Smooth muscle cell of the brain vasculature (primary cell): ENCODE results near the gene FAM227B.
"Not testable (repeated sequence)": the region's sequence is repeated elsewhere in the genome, so short reads cannot be mapped to it uniquely, and the experiment has no call there.

Source experiments
- DNase-seq: peaks from one replicate; pipeline ENCODE4 v3.0.0-alpha.2; 2012; ENCODE audit warnings: low read depth, low spot score

FAM227B gene, protein sequence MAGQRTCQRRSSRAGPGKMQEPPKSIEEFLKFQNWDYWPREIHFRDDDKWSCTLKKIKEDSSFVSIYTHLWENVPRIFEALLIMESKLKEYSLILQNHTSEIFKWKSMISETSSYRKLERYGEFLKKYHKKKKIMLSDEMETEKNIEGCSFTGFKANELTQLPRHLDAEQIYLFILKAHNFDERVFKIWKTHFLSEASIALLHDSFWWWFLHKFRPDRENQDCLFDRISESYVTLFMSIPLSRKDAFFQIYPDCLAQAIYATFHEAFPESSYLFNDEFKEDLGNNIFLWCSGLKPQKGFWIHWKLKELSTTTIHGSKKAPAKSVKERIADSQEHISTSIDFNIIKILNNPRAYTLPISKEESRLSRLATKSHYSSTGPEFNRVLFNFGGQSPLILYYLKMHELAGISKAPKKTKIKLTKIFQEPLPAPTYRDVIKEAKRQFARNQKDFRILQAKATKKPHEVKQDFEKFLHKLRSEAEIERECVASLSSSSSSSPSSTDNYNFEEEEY

DNA sequence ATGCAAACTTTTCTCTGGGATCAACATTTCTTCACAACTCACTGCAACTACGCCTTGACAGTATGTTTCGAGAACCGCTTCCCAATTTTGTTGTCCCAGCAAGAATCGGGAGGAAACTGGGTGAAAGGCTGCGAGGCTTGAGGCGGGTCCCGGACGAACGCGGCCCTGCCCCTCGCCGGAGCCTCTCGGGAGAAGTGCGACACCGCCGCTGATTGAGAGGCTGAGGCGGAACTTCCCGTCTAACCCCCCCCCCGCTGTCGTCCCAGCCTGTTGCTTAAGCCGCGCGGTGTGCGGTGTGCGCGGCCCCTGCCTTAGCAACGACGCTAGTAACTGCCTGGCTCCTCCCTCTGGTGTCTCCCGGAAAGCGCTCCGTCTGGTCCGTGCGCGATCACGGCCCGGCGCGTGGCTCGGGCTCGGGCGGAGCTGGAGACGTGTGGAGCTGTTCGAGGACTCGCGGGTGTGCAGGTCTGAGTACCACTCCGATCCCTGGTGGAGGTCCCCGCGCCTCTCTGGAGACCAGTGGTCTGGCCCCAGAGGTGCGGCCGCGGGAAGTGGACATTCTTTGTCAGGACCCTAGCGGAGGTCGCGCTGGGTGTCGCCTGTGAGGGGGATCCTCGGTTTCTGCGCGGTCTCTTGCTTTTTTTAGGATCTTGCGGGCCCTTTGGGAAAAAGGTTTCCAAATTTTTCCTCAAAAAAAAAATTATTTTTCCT, at the start of gene FAM227B, which contains the start of gene DTWD1:
Gene FAM227B, minus strand, starts transcription at position 161 of the 711 bp plus-strand sequence. CDS start 5,647 bp downstream, outside the sequence.
Gene DTWD1, plus strand, starts transcription at position 391 of the 711 bp plus-strand sequence. CDS start 4,120 bp downstream, outside the sequence.
- DNase-seq, result peak; percentile 98

DNA sequence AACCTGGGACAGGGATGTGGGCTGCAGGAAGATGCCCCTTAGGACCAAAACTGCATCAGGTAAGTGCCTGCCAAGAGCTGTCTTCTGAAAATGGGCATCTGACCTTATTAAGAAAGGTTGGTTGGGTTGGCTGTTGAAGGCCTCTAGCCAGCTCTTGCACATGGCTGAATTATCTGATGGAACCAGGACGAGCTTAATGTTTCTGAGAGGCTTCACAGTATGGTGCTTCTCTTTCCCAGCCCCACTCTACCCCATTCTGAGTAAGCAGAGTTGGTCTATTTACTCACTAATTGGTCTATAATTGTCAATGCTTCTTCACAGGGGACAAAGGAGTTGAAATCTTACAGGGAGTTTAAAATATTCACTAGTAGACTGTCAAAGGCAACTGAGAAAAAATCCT, 48.7 kb upstream of the FAM227B start:
- no peak for DNase-seq

DNA sequence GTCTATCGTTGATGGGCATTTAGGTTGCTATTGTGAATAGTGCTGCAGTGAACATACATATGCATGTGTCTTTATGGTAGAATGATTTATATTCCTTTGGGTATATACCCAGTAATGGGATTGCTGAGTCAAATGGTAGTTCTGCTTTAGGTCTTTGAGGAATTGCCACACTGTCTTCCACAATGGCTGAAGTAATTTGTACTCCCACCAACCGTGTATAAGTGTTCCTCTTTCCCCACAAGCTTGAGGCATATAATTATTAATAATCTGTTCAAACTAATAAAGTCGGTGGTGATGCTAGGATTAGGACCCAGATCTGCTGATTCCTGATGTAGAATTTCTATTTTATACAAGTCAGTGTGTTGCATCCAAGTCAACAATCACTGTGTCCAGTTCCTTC, 45.9 kb upstream of the FAM227B start:
- not testable (repeated sequence) for DNase-seq

DNA sequence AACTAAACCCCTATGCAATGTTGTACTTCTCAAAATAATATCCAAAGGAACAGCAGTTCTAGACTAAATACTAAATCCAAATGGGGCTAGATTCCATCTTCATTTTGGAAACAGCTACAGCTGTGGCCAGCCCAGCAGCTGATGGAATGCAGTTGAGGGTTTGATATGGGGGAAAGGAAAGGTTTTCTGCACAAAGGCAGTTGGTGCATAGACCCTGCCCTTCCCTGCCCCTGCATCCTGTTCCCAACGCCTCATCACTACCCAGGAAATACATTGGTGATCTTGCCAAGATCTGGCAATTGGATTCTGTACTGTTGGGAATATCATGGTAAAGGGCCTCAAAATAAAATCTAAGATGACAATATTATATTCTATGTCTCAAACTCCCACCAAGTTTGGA, 44.1 kb upstream of the FAM227B start:
- DNase-seq, result no peak

DNA sequence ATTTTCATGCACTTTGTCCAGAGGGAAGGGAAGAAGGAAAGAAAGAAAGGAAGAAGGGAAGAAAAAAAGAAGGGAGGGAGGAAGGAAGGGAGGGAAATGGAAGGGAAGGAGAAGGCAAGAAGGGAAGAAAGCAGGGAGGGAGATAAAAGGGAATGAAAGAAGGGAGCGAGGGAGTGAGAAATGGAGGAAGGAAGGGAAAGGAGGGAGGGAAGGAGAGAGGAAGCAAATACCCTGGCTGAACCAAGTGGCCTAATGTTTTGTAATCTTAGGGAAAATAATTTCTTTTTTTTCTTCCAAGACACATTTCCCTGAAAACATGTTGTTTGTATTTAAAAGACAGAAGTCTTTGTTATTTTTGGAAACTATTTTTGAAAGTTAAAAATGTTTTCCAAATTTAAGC, 36.1 kb upstream of the FAM227B start:
- no peak for DNase-seq

DNA sequence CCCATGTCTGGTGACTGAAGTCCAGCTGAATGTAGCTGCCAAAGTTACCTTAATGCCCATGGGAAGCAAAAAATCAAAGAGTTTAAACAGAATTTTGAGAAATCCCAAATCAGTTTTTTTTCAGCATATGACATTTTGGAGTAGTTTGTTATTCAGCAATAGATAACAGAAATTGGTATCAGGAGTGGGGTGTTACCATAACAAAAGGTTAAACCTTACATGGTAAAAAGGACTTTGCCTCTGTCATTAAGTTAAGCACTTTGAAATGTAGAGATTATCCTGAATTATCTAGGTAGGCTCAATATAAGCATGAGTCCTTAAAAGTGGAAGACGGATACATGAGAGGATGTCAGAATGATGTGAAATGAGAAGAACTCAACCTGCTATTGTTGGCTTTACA, 32.3 kb upstream of the FAM227B start:
- DNase-seq, result no peak

DNA sequence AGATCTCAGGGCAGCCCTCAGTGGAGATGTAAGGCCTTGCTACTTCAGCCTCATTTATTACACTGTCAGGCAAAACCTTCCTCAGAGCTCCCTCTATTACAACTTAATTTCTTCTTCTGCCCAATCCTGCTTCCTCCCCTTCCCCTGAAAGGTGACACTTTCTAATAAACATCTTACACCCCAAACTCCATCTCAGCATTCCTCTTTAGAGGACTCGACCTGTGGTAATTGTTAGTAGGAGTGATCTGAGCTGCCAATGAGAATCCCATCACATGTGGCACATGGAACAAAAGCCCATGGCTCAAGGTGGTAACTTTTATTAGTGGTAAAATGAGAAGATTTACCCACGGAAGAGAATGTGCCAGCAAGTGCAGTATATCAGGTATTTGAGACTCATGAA, 30.1 kb upstream of the FAM227B start:
- no peak for DNase-seq

DNA sequence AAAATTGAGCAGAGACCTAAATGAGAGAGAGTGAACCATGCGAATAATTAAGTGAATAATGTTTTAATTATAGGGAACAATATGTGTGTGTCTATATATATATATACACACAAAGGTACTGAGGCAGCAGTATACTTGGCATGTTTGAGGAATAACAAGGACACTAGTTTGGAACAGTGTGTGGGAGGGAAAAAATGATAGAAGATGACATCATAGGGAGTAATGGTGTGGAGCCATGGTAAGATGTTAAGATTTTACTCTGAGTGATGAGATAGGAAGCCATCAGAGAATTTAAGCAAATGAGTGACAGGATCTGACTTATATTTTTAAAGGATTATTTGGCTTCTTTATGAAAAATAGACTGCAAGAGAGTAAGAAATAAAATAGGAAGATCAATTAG, 29.4 kb upstream of the FAM227B start:
- DNase-seq, result no peak

DNA sequence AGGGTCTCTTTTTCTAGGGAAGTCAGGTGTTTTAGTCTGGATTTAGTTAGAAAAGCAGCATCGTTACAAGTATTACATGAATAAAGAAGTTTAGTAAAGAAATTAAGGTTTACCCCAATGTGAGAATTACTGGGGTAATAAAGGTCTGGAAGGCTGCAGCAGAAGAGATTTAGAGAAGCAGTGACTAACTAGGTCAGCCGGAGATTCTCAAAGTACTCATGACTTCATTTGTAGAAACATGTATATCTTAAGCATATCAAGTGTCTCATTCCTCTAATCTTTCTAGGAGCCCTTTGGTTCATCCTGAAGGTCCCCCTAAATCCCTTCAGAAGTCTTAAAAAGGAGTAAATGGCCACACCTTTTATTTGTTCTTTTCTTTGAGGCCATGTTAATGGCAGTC, 26.3 kb upstream of the FAM227B start:
- DNase-seq, result no peak

DNA sequence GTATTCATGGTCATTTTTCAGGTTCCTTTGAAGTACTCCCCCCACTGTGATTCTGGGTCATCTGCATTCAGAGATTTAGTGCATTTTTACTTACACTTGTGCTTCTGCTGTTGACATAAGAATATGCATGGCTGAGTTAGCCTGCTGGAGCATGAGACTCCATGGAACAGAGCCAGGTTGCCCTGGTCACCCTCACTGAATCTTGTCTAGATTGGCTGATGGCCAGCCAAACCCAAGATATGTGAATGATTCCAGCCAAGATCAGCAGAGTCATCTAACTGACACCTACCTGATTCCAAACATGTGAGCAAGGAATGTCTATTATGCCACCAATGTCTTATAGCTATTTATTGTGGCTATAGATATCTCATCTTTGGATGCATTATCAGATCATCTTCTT, 25.3 kb upstream of the FAM227B start:
- DNase-seq, result peak; percentile 49

DNA sequence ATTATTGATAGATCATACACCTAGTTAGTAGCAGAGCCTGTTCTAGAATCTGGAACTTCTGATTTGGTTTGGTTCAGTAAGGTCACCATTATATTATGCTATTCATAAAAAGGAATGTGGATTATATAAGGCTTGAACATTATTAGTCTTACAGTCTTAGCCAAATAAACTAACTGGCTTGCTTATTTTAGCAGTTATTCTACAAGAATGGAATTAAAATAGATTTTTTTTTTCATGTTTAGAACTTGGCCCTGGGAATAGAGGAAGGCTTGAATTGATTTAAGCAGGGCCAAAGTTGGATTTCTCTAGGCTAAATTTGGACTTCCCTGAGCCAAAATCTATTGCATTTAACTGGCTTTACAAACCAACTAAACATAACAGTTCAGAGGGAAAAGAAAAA, 24.7 kb upstream of the FAM227B start:
- DNase-seq, result no peak

DNA sequence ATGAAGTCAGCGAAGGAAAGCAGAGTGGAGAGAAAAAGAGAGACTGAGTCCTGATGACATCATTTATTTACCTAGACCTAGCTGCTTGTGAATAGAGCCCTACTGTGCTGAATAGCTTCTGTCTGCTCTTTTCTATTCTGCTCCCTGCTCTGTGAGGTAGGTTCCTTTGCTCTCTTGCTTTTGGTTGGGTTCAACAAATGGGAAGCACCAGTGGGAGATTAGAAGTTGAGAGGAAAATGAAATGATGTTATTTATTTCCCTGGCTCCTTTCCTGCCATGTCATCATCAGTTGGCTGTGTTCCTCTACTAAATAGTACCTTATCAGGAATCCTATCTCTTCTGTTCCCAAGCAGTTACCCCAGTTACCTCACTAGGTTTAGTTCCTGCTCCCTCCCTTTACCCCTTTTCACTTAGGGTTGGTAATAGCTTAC, 23.8 kb upstream of the FAM227B start:
- DNase-seq, result no peak

DNA sequence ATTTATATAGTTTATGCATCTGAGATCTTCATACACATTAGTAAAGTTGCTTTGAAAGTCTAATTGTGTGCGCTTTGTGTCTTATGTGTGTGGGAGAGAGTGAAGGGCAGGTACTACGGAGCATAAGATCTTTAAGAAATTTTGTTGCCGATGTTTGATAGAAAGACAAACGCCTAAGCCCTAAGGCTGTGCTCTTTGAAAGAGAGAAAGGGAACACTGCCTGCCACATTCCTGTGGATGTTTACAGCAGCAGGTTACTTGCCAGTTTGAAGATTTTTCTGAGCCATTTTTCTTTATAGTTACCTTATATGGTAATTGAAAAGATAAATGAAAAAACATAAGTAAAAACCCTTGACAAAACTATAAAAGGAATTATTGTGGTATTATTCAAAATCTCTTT, 17.2 kb upstream of the FAM227B start:
- DNase-seq, result no peak

DNA sequence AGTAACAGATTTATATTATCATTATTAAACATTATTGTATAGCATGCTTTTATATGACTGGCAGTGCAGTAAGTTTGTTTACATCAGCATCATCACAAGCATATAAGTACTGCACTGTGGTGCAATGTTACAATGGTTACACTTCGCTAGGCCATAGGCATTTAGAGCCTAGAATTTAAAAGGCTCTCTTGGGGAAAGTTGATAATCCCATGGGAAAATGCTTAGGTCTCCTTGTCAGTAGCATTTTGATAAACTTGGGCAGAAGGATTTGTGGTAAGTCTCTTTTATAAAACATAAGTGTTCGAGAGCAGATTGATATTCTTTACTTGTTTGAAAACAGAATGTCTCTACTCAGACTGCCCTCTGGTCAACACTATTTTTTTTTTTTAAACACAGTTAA, 7.8 kb upstream of the FAM227B start:
- no peak for DNase-seq

DNA sequence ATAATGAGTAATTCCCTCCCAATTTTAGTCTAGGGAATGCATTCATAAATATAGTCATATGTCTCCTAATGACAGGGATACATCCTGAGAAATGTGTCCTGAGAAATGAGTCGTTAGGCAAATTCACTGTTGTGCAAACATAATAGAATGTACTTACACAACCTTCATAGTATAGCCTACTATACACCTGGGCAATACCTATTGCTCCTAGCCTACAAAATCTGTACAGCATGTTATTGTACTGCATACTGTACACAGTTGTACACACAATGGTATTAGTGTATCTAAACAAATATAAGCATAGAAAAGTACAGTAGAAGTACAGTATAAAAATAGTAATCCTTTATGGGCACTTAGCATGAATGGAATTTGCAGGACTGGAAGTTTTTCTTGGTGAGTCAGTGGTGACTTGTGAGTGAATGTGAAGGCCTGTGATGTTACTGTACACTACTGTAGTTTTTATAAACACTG, 6.8 kb upstream of the FAM227B start:
- no peak for DNase-seq

DNA sequence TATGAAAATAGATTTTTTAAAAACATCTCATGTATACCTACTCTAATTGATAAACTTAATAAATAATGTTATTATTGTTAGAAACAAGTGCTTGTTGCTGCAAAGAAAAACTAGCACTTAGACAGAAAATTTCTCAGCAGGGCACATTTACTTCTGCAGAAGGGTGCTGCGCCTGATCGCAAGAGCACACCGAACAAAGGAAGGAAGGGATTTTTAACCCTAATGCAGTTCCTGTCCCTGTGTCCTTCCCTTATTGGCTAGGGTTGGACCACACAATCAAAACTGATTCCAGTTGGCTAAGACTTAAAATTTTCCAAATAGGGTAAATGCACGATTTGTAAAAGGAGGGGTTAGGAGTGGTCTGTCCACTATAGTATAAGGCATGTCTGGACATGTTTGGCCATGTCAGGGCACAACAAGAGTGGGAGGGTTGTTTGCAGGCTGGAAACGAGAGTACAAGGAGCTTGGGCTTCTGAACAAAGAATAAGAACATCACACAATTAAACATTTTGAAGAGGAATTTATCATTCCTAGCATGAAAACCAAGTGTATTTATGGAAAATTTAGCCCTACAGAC, 4.9 kb upstream of the FAM227B start:
- no peak for DNase-seq

DNA sequence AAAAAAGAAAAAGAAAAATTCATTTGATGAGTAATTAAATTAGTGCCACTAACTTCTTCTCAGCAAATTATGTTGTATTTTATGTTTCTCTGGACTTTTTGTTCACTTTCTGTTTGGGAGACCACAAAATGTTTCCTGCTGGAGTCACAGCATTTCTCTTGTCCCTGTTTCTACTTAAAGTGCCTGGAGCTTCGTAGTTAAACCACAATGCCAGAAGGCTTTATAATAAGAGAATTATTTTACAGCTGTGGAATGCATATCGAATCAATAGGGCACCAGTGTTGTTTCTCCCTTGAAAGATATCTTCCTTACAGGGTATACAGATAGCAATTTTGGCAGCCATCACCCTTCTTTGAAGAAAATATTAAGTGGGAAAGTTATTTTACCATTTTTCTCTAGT, 3.4 kb upstream of the FAM227B start:
- no peak for DNase-seq

DNA sequence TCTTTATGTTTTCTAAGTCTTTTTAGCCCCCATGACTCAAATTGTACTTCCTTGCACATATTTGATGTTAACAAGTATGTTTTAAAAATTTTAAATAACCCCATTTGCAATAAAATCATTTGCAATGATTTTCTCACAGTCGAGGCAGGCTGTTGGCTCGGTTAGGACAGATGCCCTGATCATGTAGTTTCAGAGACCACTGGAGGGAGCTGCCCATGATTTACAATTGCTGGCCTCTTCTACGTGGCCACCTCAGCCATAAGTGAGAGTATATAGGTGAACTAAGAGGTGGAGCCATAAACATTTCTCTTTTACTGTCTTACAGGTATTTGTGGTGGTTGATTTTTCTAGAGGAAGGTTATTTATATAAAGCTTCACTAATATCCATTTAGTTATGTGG, 1.9 kb upstream of the FAM227B start:
- no peak for DNase-seq

DNA sequence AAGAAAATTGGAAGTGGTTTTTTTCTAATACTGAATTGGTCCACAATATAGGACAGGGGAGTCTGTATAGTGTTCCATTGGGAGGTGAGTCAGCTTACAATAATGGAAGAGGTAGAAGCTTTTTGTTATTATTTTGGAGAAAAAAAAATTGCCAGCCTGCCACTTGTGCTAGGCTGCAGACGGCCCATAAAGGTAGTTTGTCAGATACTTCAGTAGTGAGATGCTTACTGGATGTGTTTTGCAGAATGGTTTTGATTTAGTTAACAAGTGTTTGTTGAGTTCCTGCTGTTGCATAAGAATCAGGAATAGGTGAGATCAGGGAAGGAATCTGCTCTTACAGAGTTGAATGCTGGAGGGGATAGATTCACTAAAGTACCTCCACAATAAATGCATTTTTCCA, 1.3 kb upstream of the FAM227B start:
- no peak for DNase-seq

DNA sequence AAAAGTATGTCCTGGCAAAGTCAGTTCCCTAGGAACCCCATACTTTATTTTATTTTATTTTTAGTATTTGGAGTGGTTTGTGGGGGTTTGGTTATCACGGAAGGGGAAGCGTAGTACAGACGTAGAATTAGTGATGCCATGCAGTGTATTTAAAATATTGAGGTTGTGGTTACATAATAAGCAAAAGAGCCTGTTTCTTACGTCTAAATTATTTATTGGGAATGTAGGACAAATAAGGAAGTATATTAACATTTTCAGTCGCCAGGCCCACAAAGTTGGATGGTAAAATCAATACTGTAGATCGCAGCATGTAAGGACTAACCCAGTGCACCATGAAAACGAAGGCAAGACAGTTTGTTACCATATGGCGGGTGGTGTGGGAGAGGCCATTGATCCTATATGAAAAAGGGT, 788 bp upstream of the FAM227B start:
- no peak for DNase-seq

DNA sequence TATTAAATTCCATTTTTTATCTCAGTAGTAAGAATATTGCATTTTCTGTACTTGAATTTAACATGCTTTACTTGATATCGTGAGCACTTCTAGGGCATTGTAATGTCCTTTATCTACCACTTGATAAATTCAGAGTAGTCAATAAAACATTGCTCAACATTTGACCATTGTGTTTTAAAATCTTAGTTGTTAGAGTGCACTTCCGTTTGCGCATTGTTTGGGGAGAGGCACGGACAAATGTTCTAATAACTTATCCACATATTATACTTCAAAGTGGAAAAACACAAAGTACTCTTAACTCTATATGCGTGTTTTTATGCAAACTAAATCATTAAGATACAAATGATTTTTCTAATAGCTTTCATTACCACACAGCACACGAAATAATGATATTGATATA, 419 bp downstream of the FAM227B start:
- no peak for DNase-seq

DNA sequence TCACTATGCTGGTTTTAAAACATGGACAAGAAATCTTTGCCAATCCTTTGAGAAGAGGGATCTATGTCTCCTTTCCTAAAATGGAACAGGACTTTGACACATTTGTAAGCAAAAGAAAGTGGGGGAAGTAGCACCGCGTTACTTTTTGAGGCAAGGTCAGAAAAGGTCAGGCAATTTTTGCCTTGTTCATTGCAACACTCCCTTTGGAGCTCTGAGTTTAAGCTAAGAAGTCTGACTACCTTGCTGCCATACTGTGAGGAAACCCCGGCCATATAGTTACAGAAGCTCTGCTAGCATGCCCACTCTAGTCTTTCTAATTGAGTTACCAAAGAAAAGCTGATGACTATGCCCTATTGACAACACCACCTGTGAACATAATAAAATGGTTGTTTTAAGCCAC, 1.4 kb downstream of the FAM227B start:
- no peak for DNase-seq
